ENCODE results near the gene DIPK1C. TPM values are rescaled to one million over a fixed set of nuclear protein-coding genes. Genes with fewer than 3 reads are reported as not detected.

DIPK1C gene
- total and polyA plus RNA-seq, 4 donors, result 0.36 TPM; not detected in 3

DNA sequence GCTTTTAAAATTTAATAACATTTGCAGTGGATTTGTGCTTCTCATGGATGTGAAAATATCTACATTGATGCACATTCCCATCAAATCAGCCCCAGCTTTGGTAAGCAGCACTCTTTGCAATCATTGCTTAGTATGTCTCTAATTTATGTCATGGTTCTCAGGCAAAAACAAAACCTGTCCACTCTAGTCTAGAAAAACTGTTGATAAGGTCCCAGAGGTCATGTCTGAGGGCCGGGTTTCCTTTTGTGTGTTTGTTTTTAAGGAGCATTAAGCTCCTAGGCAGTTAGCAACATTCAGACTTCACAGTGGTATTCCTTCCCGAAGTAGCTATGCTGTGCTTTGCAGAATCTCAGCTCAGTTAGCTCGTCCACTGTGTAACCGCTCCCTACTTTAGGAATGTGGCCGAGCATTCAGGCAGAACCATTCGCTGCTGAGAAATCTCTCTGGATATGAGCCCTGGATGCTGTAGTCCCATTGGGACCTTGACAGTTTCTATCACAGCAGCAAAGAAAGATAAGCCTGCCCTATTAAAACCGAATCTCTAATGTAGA is 4.0 kb downstream of the DIPK1C start:
- H3K27me3 ChIP-seq (ENCODE audit: control insufficient read depth in 1 of 2, insufficient read depth in 2 of 2, low read length in 1 of 2), result no peaks in the 10 kb centered on the region
- H3K27ac ChIP-seq (ENCODE audit: low read depth in 1 of 2, low read length in 2 of 2), result no peak overlapping the region
- no peak for ATAC-seq (ENCODE audit: low FRiP score)
- intact Hi-C loops (cut with DNase I), result no loop called here
- H3K4me3 ChIP-seq (ENCODE audit: low read length in 2 of 2), result no peak overlapping the region
- 79 to 84% methylated on average over 7 of the region's 7 CpGs for WGBS, 2 donors
- H3K9me3 ChIP-seq (ENCODE audit: control insufficient read depth, low read length), result no peaks in the 10 kb centered on the region
- H3K36me3 ChIP-seq (ENCODE audit: control insufficient read depth in 1 of 2, insufficient read depth in 2 of 2, low read length in 1 of 2), result no peaks in the 10 kb centered on the region
- H3K4me1 ChIP-seq (ENCODE audit: control insufficient read depth in 1 of 2, insufficient read depth in 2 of 2, low read length in 2 of 2), result no peaks in the 10 kb centered on the region
- no peak for DNase-seq

- WGBS, 2 donors, result 94% methylated on average over 11 of the region's 11 CpGs
- intact Hi-C loops (cut with DNase I), result no loop called here
- Histone ChIP-seq H3K27me3 (ENCODE audit: control insufficient read depth in 1 of 2, insufficient read depth in 2 of 2, low read length in 1 of 2) (no peaks in the 10 kb centered on the region), H3K36me3 (ENCODE audit: control insufficient read depth in 1 of 2, insufficient read depth in 2 of 2, low read length in 1 of 2) (no peaks in the 10 kb centered on the region), H3K4me1 (ENCODE audit: control insufficient read depth in 1 of 2, insufficient read depth in 2 of 2, low read length in 2 of 2) (no peaks in the 10 kb centered on the region), H3K27ac (ENCODE audit: low read depth in 1 of 2, low read length in 2 of 2) (no peak overlapping the region), H3K4me3 (ENCODE audit: low read length in 2 of 2) (no peak overlapping the region), H3K9me3 (ENCODE audit: control insufficient read depth, low read length) (no peaks in the 10 kb centered on the region)
- ATAC-seq (ENCODE audit: low FRiP score) (no peak), DNase-seq (no peak)
Observed at GRCh38 chr18:74451148-74451547, 6.0 kb downstream of the DIPK1C start.

GRCh38 chr18:74450626-74451025 is 6.5 kb downstream of the DIPK1C start:
- no peaks in the 10 kb centered on the region for H3K9me3 ChIP-seq (ENCODE audit: control insufficient read depth, low read length)
- ATAC-seq (ENCODE audit: low FRiP score) (no peak), DNase-seq (no peak)
- H3K4me1 ChIP-seq (ENCODE audit: control insufficient read depth in 1 of 2, insufficient read depth in 2 of 2, low read length in 2 of 2), result no peaks in the 10 kb centered on the region
- no peak overlapping the region for H3K4me3 ChIP-seq (ENCODE audit: low read length in 2 of 2)
- intact Hi-C loops (cut with DNase I), result no loop called here
- H3K36me3 ChIP-seq (ENCODE audit: control insufficient read depth in 1 of 2, insufficient read depth in 2 of 2, low read length in 1 of 2), result no peaks in the 10 kb centered on the region
- 68 to 69% methylated on average over 7 of the region's 7 CpGs for WGBS, 2 donors
- H3K27me3 ChIP-seq (ENCODE audit: control insufficient read depth in 1 of 2, insufficient read depth in 2 of 2, low read length in 1 of 2), result no peaks in the 10 kb centered on the region
- H3K27ac ChIP-seq (ENCODE audit: low read depth in 1 of 2, low read length in 2 of 2), result no peak overlapping the region

DNA sequence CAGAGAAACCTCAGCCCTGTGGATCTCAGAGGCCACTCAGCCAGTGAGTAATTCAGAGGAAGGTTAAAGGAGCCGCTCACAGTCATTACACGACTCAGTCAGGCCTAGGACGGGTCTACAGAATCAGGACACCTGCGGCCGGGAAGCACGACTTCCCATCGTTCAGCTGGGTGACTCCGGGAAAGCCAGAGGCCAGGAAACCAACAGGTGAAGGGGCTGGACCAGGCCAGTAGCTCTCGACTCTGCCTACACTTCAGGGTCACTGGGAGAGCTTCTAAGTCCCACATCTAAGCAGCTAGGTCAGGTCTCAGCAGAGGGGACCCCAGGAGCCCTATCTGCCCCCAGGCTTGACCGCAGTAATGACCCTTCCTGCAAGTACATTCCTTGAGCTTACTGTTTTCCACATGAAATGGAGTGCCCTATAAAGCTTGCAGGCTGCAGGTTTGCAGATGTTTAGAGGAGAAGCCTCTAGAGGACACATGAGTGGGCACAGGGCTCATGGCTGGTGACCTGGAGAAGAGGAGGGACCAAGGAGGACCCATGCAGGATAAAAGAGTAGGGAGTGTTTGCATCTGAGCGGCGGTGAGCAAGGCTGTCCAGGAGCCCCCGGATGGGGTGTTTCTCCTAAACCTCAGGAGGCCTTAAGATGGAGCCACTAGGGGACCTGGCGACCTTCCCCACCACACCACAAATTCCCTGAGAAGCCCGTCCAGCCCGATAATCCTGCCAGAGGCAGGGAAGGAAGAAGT is 9.5 kb downstream of the DIPK1C start:
- intact Hi-C loops (cut with DNase I), result no loop called here
- Histone ChIP-seq H3K9me3 (ENCODE audit: control insufficient read depth, low read length) (no peaks in the 10 kb centered on the region), H3K36me3 (ENCODE audit: control insufficient read depth in 1 of 2, insufficient read depth in 2 of 2, low read length in 1 of 2) (no peaks in the 10 kb centered on the region), H3K27me3 (ENCODE audit: control insufficient read depth in 1 of 2, insufficient read depth in 2 of 2, low read length in 1 of 2) (no peaks in the 10 kb centered on the region), H3K27ac (ENCODE audit: low read depth in 1 of 2, low read length in 2 of 2) (no peak overlapping the region), H3K4me1 (ENCODE audit: control insufficient read depth in 1 of 2, insufficient read depth in 2 of 2, low read length in 2 of 2) (no peaks in the 10 kb centered on the region), H3K4me3 (ENCODE audit: low read length in 2 of 2) (no peak overlapping the region)
- ATAC-seq (ENCODE audit: low FRiP score) (no peak), DNase-seq (no peak)
- 93 to 97% methylated on average over 16 of the region's 16 CpGs for WGBS, 2 donors

- ATAC-seq (ENCODE audit: low FRiP score), result no peak
- intact Hi-C loops (cut with DNase I), result no loop called here
- no peaks in the 10 kb centered on the region for H3K4me1 ChIP-seq (ENCODE audit: control insufficient read depth in 1 of 2, insufficient read depth in 2 of 2, low read length in 2 of 2)
- H3K36me3 ChIP-seq (ENCODE audit: control insufficient read depth in 1 of 2, insufficient read depth in 2 of 2, low read length in 1 of 2), result no peaks in the 10 kb centered on the region
- no peak overlapping the region for H3K27ac ChIP-seq (ENCODE audit: low read depth in 1 of 2, low read length in 2 of 2)
- no peak overlapping the region for H3K4me3 ChIP-seq (ENCODE audit: low read length in 2 of 2)
- H3K9me3 ChIP-seq (ENCODE audit: control insufficient read depth, low read length), result no peaks in the 10 kb centered on the region
- no peaks in the 10 kb centered on the region for H3K27me3 ChIP-seq (ENCODE audit: control insufficient read depth in 1 of 2, insufficient read depth in 2 of 2, low read length in 1 of 2)
- DNase-seq, result no peak
- WGBS, 2 donors, result 95 to 97% methylated on average over 36 to 38 of the region's 38 CpGs
Observed at GRCh38 chr18:74446631-74447403, 10.3 kb downstream of the DIPK1C start.

- WGBS, 2 donors, result 91 to 92% methylated on average over 11 of the region's 11 CpGs
- ATAC-seq (ENCODE audit: low FRiP score) (no peak), DNase-seq (no peak)
- no peak overlapping the region for H3K4me3 ChIP-seq (ENCODE audit: low read length in 2 of 2)
- intact Hi-C loops (cut with DNase I), result no loop called here
- no peaks in the 10 kb centered on the region for H3K36me3 ChIP-seq (ENCODE audit: control insufficient read depth in 1 of 2, insufficient read depth in 2 of 2, low read length in 1 of 2)
- H3K27ac ChIP-seq (ENCODE audit: low read depth in 1 of 2, low read length in 2 of 2), result no peak overlapping the region
- no peaks in the 10 kb centered on the region for H3K9me3 ChIP-seq (ENCODE audit: control insufficient read depth, low read length)
- no peaks in the 10 kb centered on the region for H3K27me3 ChIP-seq (ENCODE audit: control insufficient read depth in 1 of 2, insufficient read depth in 2 of 2, low read length in 1 of 2)
- H3K4me1 ChIP-seq (ENCODE audit: control insufficient read depth in 1 of 2, insufficient read depth in 2 of 2, low read length in 2 of 2), result no peaks in the 10 kb centered on the region
Observed at GRCh38 chr18:74446178-74446577, 10.9 kb downstream of the DIPK1C start.

DNA sequence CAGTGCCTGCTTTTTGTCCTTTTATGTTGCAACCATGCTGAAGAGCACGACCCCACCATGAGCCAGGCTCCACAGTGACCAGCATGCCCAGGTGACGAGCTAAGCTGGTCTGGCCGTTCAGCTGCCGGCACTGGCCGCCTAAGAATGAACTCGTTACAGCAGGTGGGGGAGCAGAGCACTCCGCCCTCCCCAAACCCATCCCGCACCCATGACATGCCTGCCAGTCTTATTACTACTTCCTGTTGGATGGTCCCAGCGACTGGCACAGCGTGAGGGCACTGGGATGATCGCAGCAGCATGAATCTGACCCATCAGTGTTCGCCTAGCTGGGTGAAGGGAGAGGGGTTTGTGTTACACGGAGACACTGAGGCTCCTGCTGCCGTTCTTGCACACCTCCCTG is 11.5 kb downstream of the DIPK1C start:
- ATAC-seq (ENCODE audit: low FRiP score) (no peak), DNase-seq (no peak)
- no peaks in the 10 kb centered on the region for H3K27me3 ChIP-seq (ENCODE audit: control insufficient read depth in 1 of 2, insufficient read depth in 2 of 2, low read length in 1 of 2)
- intact Hi-C loops (cut with DNase I), result no loop called here
- no peak overlapping the region for H3K27ac ChIP-seq (ENCODE audit: low read depth in 1 of 2, low read length in 2 of 2)
- H3K4me1 ChIP-seq (ENCODE audit: control insufficient read depth in 1 of 2, insufficient read depth in 2 of 2, low read length in 2 of 2), result no peaks in the 10 kb centered on the region
- no peaks in the 10 kb centered on the region for H3K36me3 ChIP-seq (ENCODE audit: control insufficient read depth in 1 of 2, insufficient read depth in 2 of 2, low read length in 1 of 2)
- H3K4me3 ChIP-seq (ENCODE audit: low read length in 2 of 2), result no peak overlapping the region
- WGBS, 2 donors, result 87 to 91% methylated on average over 14 of the region's 14 CpGs
- no peaks in the 10 kb centered on the region for H3K9me3 ChIP-seq (ENCODE audit: control insufficient read depth, low read length)

GRCh38 chr18:74444104-74444503 is 13.0 kb downstream of the DIPK1C start:
- Histone ChIP-seq H3K9me3 (ENCODE audit: control insufficient read depth, low read length) (no peaks in the 10 kb centered on the region), H3K27ac (ENCODE audit: low read depth in 1 of 2, low read length in 2 of 2) (no peak overlapping the region), H3K4me1 (ENCODE audit: control insufficient read depth in 1 of 2, insufficient read depth in 2 of 2, low read length in 2 of 2) (no peaks in the 10 kb centered on the region), H3K27me3 (ENCODE audit: control insufficient read depth in 1 of 2, insufficient read depth in 2 of 2, low read length in 1 of 2) (no peaks in the 10 kb centered on the region), H3K4me3 (ENCODE audit: low read length in 2 of 2) (no peak overlapping the region), H3K36me3 (ENCODE audit: control insufficient read depth in 1 of 2, insufficient read depth in 2 of 2, low read length in 1 of 2) (no peaks in the 10 kb centered on the region)
- DNase-seq (no peak), ATAC-seq (ENCODE audit: low FRiP score) (no peak)
- intact Hi-C loops (cut with DNase I), result no loop called here
- WGBS, 2 donors, result 94 to 100% methylated on average over 3 of the region's 3 CpGs

Measured in aorta (tissue), 5 donors.